ENCODE data around the gene ARL6IP4.
"Not testable (repeated sequence)": the region's sequence is repeated elsewhere in the genome, so short reads cannot be mapped to it uniquely, and the experiment has no call there.

ARL6IP4 gene

GRCh38 chr12:122980183-122981035 lies at the start of gene ARL6IP4:
TSS of gene ARL6IP4 (plus strand) at chr12:122980681. CDS start at chr12:122981140, 459 bp downstream.
- peak; percentile 25 to 53 for DNase-seq (ENCODE audit: low read depth in 2 of 2)

GRCh38 chr12:122932207-122932606 lies 48.3 kb upstream of the ARL6IP4 start:
- no peak for DNase-seq (ENCODE audit: low read depth in 2 of 2)

GRCh38 chr12:122934722-122935121 lies 45.8 kb upstream of the ARL6IP4 start:
- no peak for DNase-seq (ENCODE audit: low read depth in 2 of 2)

- no peak for DNase-seq (ENCODE audit: low read depth in 2 of 2)
Measured at GRCh38 chr12:122935318-122935717, 45.2 kb upstream of the ARL6IP4 start.

GRCh38 chr12:122937622-122938091 lies 42.8 kb upstream of the ARL6IP4 start:
- no peak for DNase-seq (ENCODE audit: low read depth in 2 of 2)

- no peak for DNase-seq (ENCODE audit: low read depth in 2 of 2)
Measured at GRCh38 chr12:122939125-122939524, 41.4 kb upstream of the ARL6IP4 start.

GRCh38 chr12:122941351-122941750 lies 39.1 kb upstream of the ARL6IP4 start:
- DNase-seq (ENCODE audit: low read depth in 2 of 2) = not testable (repeated sequence)

GRCh38 chr12:122942637-122943036 lies 37.8 kb upstream of the ARL6IP4 start:
- no peak for DNase-seq (ENCODE audit: low read depth in 2 of 2)

- no peak for DNase-seq (ENCODE audit: low read depth in 2 of 2)
Measured at GRCh38 chr12:122943196-122943595, 37.3 kb upstream of the ARL6IP4 start.

- DNase-seq (ENCODE audit: low read depth in 2 of 2) = no peak
Measured at GRCh38 chr12:122944605-122945592, 35.6 kb upstream of the ARL6IP4 start.

GRCh38 chr12:122946690-122947341 lies 33.7 kb upstream of the ARL6IP4 start:
- peak; percentile 82 to 85 for DNase-seq (ENCODE audit: low read depth in 2 of 2)

- DNase-seq (ENCODE audit: low read depth in 2 of 2) = no peak
Measured at GRCh38 chr12:122947352-122947792, 33.1 kb upstream of the ARL6IP4 start.

- DNase-seq (ENCODE audit: low read depth in 2 of 2) = no peak
Measured at GRCh38 chr12:122948605-122949004, 31.9 kb upstream of the ARL6IP4 start.

GRCh38 chr12:122949405-122949804 lies 31.1 kb upstream of the ARL6IP4 start:
- DNase-seq (ENCODE audit: low read depth in 2 of 2) = no peak

GRCh38 chr12:122949816-122950675 lies 30.4 kb upstream of the ARL6IP4 start:
- no peak for DNase-seq (ENCODE audit: low read depth in 2 of 2)

- no peak for DNase-seq (ENCODE audit: low read depth in 2 of 2)
Measured at GRCh38 chr12:122951406-122951805, 29.1 kb upstream of the ARL6IP4 start.

GRCh38 chr12:122951979-122952892 lies 28.2 kb upstream of the ARL6IP4 start:
- DNase-seq (ENCODE audit: low read depth in 2 of 2) = peak; percentile 56 to 59

- no peak for DNase-seq (ENCODE audit: low read depth in 2 of 2)
Measured at GRCh38 chr12:122955156-122955555, 25.3 kb upstream of the ARL6IP4 start.

GRCh38 chr12:122956035-122956434 lies 24.4 kb upstream of the ARL6IP4 start:
- DNase-seq (ENCODE audit: low read depth in 2 of 2) = no peak

Data from stimulated activated CD4-positive, alpha-beta T cell treated with anti-CD3 and anti-CD28 coated beads, Interleukin-15, amount 100 ng/mL, for 48 hours (primary cell).